GM19468 (cell line): ENCODE results near the gene ATP6V1B1.

Experiments
- ATAC-seq: cut with Tn5 transposase; IDR thresholded peaks from one replicate; pipeline ENCODE4 v1.9.1; 2021; ENCODE audit warnings: mild to moderate bottlenecking, moderate library complexity, moderate number of reproducible peaks; ENCODE audit not compliant: unreplicated experiment; ENCODE audit errors: extremely low read depth

ATP6V1B1 gene

DNA sequence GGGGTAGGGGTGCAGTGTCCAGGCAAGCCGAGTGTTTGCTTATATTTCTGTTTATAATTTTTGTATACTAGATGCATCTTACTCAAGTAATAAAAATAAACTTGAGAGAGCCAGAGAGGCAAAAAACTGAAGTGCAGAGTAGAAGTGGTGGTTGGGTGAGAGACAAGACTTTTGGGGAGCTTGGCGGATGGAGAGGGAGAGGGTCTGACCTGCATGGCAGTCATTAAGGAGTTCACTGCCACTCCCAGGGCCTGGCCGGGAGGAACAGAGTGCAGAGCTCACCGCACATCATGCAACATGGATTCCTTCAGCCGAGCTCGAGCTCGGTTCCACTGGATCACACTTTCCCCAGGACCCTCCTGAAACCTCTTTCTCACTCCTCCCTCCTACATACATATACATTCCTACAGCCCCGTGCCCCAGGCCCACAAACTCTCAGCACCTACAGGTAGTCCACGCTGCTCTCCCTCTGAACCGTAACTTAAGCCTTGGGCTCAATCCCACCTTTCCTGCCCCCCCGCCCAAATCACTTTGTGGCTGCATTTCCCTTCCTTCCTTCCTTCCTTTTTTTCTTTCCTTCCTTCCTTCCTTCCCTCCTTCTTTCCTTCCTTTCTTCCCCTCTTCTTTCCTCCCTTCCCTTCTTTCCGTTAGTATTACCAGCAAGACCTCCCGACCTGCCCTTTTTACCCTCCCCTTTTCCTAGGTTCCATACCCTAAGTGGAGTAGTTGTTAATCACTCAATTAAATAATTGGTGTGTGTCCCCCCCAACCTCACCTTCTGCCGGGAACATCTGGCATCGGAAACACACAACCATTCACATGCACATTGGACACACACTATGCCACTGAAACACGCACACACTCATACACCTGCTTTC is 37.1 kb upstream of the ATP6V1B1 start:
- no peak for ATAC-seq

- ATAC-seq = no peak
Observed at GRCh38 chr2:70901227-70902066, 34.3 kb upstream of the ATP6V1B1 start.

DNA sequence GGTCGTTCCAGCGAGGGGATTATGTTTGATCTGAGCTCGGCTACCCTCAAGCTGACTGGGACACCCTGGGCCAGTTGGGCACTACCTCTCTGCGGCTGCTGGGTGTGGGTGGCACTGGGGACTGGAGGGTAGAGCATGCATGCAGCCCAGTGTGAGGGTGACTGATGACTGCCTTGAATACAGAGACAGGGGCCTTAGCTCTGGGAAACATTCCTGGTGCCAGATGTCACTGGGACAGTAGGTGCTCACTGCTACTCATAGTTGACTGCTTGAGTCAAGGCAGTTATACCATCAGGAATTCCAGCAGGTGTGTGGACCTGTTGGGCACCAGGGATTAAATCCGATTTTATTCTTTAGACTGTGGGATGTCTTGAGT is 33.6 kb upstream of the ATP6V1B1 start:
- ATAC-seq = no peak

DNA sequence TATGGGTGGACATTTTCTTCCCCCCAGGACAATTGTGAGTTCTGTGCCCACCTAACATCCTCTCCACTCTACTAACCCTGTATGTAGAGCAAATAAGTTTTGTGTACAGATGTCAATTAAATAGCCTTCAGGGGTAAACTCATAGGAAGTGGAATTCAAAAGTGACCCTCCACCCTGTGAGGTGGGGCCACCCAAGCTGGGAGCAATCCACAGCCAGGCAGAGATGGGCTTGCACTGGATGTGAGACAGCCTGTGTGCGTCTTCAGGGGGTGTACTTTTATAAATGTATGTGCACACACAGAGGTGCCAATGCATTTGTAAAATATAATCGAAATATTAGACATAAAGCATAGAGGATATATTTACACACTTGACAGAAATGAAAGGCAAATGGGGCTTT is 33.1 kb upstream of the ATP6V1B1 start:
- ATAC-seq = no peak

GRCh38 chr2:70903171-70903570 is 32.5 kb upstream of the ATP6V1B1 start:
- no peak for ATAC-seq

DNA sequence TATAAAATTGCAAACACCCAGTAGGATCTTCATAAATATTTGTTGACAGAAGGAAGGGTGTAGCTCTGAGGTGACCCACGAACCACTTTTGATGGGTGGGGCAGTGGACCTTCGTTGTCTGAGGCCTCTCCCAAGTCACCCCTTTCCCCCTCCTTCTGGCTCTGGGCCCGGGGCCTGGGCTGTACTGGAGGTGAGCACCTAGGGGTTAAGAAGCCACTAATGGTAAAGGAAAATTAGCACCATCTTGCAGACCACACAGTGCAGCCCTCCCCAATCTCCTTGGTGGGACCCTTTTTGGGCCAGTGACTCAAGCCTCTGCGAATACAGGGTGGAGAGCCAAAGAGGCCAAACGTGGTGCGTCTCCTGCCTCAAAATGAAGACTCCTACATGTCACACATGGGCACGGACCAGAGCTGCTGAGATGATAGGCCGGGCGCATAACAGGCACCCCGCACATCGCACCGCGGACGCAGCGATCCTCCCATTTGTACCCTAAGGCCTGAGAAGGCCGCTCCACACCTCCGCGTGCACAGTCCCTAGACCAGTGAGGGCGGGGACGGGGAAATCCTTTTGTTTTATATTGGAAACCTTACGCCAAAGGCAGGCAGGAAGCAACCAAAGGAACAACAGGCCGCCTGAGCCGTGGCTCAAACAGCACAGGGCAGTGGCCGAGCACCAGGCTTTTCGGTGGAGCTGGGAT is 31.9 kb upstream of the ATP6V1B1 start:
- ATAC-seq = no peak

GRCh38 chr2:70904371-70905216 is 31.1 kb upstream of the ATP6V1B1 start:
- ATAC-seq = no peak

- ATAC-seq = no peak
Observed at GRCh38 chr2:70905443-70906421, 30.0 kb upstream of the ATP6V1B1 start.

GRCh38 chr2:70906439-70907005 is 29.2 kb upstream of the ATP6V1B1 start:
- no peak for ATAC-seq

DNA sequence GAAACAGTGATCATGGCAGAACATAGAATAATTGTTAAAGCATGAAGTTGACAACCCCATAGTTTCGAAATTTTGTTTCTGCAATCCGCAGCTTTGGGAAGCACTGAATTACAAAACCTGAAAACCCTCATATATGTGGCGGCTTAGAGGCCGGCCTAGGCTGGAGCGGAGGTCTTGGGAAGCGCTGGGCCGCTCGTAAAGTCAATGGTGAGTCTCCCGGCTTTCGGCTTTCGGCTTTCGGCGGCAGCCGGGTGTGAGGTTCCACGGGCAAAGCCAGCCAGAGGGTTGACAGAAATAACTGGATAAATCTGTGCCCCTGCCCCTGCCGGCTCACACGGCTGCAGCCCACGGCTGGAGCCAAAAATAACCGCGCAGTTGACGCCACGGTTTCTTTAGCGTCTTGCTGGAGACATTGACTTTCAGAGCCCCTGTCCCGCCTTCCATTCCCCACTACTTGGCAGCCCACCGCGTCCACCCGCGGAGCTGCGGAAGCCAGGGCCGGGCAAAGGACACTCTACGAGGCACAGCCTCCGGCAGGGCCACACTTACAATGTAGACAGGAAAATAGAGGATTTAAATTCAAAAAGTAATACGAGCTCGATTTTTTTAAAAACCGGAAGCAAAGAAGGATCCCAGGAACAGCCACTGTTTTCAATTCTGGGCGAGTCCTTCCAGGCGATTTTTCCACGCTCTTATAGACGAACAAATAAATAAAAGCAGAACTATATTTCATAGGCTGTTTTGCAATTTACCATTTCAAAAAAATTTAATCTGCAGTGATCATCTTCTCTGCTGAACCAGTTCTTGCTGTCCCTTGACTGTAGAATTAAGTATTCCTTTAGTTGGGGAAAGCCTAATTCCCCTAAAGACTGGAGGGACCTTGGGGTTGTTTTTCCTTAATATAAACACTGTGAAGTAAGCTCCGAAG is 28.3 kb upstream of the ATP6V1B1 start:
- ATAC-seq = no peak

DNA sequence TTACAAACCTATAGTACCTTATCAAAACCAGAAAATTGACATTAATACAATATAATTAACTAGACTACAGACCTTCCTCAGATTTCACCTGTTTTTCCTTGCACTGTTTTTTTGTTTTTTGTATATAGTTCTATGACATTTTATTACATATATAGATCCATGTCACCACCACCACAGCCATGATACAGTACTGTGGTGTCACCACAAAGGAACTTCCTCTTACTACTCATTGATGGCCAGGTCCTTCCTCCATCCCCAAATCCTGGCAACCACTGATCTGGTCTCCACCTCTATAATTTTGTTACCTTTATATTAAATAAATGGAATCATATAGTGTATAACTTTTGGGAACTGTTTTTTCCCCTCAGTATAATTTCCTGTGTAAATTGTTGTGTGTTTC is 19.4 kb upstream of the ATP6V1B1 start:
- no peak for ATAC-seq

- ATAC-seq = no peak
Observed at GRCh38 chr2:70918016-70918415, 17.7 kb upstream of the ATP6V1B1 start.

DNA sequence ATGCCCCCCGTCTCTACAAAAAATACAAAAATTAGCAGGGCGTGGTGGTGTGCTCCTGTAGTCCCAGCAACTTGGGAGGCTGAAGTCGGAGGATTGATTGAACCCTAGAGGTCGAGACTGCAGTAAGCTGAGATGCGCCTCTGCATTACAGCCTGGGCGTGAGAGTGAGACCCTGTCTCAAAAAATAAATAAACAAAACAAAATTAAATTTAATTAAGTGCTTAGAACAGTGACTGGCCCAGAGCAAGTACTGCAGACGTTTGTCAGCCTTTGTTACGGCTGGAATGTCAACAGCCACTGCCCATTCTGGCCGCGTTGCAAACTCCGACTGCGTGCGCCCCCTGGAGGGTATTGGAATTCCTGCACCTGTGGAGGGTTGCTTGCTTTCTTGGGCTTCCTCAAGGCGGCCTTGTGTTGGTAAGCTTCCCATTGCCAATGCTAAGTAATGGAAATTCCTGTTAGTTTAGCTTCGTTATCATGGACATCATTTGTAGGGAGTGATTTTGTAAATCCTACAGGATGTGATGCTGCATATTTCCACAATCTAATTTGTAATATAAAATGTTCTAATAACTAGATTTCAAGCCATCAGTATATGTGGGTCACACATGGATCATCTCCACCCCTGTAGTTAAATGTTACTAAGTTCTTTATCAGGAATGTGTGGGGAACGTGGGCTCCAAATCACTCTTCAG is 15.9 kb upstream of the ATP6V1B1 start:
- ATAC-seq = no peak

DNA sequence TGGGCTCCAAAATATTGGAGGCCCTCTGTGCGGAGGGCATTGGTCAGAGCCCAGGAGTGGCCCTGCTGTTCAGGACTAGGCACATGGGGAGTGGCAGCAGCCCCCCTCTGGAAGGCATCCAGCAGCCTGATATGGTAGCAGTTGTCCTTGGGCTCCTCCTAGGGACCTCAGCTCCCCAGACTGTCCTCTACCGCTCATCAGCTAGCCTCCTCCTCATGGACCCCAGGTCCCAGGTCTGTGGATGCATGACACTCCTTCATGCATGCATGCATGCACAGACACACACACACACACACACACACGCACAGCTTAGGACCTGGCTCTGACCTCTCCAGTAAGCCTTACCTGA is 15.4 kb upstream of the ATP6V1B1 start:
- no peak for ATAC-seq

- ATAC-seq = no peak
Observed at GRCh38 chr2:70921031-70921430, 14.7 kb upstream of the ATP6V1B1 start.

DNA sequence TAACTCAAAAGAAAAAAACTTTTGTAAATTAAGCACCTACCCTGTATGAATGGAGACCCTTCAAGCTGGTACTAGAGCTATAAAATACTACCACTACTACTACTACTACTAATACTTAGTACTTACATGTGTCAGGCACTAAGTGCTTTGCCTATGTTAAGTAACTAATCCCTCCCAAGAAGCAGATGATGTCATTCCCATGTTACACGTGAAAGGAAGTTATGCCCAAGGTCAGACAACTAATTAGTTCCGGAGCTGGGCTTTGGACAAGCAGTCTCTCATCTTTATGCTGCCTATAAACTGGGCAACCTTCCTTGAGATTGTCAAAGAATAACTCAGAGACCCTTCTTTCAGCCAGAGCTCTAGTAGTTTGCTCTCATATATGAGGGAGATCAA is 13.9 kb upstream of the ATP6V1B1 start:
- ATAC-seq = no peak
